Fibroblast of the aortic adventitia (primary cell): ENCODE measurements around the gene OSM. TPM values are rescaled to one million over a fixed set of nuclear protein-coding genes. Genes with fewer than 3 reads are reported as not detected.

Experiments
- DNase-seq: peaks from one replicate; pipeline ENCODE4 v3.0.0-alpha.2; 2010; ENCODE audit warnings: low read depth
- H3K4me3 ChIP-seq: 2 replicates; pipeline ENCODE4 v1.5.1; 2011; ENCODE audit warnings: low read depth, mild to moderate bottlenecking, control low read depth, low read length, moderate library complexity
- total RNA-seq: library from RNA; depleted of rRNA; stranded (reverse); fragments of >200 nt; gene quantifications from 2 replicates; pipeline ENCODE4 v1.2.3, GENCODE V29; 2012; ENCODE audit warnings: low replicate concordance
- TF ChIP-seq, protein P1 (sequence below): IDR thresholded peaks from 2 replicates; pipeline ENCODE4 v1.5.1; 2011; ENCODE audit warnings: mild to moderate bottlenecking, low read length, control low read depth, inconsistent platforms; ENCODE audit not compliant: insufficient read depth

OSM gene
- total RNA-seq, 1 donor = not detected

DNA sequence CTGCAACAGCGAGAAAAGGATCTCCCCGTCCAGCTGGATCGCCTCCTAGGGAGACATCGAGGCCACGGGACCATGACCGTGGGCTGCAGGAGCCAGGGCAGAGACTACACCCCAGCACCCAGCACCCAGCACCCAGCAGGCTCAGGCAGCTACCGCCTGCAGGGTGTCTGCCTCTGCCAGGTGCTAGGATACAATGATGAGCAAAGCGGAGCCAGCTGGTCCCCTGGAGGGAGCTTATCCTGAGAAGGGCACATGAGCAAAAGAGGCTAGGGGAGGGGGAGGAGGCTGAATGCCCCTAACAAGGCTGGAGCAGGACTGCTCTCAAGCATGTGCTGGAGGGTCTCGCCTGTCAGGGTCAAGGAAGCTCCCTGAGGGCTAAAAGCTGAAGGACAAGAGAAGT lies 27.4 kb upstream of the OSM start:
- no peak overlapping the region for H3K4me3 ChIP-seq
- TF ChIP-seq, protein P1, sequence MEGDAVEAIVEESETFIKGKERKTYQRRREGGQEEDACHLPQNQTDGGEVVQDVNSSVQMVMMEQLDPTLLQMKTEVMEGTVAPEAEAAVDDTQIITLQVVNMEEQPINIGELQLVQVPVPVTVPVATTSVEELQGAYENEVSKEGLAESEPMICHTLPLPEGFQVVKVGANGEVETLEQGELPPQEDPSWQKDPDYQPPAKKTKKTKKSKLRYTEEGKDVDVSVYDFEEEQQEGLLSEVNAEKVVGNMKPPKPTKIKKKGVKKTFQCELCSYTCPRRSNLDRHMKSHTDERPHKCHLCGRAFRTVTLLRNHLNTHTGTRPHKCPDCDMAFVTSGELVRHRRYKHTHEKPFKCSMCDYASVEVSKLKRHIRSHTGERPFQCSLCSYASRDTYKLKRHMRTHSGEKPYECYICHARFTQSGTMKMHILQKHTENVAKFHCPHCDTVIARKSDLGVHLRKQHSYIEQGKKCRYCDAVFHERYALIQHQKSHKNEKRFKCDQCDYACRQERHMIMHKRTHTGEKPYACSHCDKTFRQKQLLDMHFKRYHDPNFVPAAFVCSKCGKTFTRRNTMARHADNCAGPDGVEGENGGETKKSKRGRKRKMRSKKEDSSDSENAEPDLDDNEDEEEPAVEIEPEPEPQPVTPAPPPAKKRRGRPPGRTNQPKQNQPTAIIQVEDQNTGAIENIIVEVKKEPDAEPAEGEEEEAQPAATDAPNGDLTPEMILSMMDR = no peak
- DNase-seq = no peak

DNA sequence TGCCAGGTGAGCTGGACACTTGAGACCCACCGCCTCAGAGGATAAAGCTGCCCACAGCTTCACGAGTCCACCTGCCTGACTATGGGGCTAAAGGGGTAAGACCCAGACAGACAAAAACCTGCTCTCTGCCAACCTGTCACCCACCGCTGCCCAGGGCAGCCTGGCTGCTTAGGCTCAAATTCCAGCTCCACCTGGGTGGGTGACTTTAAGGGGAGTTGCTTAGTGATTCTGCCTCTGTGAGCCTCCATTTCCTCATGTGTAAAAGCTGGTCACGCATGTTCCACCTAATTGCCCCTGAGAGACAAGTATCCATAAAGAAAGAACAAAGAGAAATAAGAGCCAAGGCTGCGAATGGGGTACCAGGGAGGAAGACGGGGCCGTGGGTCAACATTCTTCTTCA lies 26.4 kb upstream of the OSM start:
- DNase-seq = no peak
- TF ChIP-seq, protein P1 = no peak
- H3K4me3 ChIP-seq = no peak overlapping the region

DNA sequence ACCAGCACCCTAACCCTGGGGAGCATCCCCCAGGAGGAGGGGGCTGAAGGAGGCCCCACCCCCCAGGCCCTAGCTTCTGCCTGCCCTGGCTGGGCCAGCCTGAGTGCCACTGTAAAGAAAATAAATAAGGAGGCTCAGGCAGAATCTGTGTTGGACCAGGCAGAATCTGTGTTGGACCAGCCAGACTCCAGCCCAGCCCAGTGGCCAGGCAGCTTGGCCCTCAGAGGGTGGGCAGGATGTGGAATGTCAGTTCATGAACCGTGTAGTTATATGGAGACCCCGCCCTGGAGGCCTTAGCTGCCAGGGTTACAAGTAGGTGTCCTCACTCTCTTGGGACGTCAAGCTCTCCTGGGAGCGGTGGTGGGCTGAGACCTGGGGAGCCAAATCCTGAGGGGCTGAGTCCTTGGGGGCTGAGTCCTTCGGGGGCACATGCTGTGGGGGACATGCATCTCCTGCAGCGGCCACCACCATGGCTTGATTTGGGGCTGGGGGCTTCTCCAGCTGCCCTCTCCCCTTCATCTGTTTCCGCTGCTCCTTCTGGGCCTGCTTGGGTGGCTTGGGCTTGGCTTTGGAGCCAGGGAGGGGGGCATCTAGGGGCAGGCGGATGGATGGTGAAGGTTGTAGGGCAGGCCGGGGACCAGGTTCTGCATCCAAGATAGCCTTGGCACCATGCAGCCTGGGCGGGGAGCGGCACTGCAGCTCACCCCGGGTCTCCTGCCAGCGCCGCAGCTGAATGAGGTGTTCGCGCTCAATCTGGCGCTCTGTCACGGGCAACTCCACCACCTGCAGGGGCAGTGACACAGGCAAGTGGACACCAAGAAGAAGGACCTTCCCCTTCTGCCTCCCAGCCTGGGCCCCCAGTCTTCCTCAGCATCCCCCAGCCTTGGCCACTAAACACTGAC lies 25.7 kb upstream of the OSM start:
- H3K4me3 ChIP-seq = no peak overlapping the region
- TF ChIP-seq, protein P1 = no peak
- no peak for DNase-seq

DNA sequence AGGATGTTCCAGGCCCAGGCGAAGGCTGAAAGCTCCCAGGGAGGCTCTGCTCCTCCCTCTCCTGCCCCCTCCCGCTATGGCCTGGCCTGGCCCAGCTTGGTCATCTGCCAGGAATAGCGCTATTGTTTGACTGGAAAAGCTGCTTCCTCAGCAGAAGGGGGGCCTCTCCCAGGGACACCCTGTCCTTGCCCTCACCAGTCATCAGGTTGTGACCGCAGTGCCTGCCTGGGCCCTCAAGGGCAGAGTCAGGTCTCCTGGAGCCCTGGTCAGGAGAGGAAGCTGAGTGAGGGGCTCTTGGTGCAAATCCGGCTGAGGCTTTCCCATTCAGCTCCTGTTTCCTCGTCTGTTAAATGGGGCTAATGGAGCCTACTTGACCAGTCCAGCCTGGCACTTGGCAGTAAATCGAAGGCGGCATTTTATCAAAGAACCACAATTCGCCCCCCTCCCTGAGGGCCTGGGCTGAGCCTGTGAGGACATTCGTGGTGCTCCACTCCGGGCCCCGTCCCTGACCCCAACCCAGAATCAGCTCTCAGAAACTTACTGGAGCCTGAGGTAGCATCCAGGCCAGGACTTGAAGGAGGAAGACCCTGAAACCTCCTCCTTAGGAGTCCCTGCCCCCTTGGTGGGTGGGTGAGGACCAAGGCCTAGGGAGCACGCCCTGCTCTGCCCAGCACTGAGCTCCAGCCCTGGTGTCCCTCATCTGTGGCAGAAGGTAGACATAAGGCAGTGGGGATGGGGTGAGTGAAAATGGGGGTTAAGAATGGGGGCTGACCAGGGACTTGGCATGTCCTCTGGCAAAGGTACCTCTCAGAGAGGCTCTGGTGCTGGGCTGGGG lies 24.6 kb upstream of the OSM start:
- DNase-seq = peak; percentile 71
- H3K4me3 ChIP-seq = no peak overlapping the region
- TF ChIP-seq, protein P1 = no peak

DNA sequence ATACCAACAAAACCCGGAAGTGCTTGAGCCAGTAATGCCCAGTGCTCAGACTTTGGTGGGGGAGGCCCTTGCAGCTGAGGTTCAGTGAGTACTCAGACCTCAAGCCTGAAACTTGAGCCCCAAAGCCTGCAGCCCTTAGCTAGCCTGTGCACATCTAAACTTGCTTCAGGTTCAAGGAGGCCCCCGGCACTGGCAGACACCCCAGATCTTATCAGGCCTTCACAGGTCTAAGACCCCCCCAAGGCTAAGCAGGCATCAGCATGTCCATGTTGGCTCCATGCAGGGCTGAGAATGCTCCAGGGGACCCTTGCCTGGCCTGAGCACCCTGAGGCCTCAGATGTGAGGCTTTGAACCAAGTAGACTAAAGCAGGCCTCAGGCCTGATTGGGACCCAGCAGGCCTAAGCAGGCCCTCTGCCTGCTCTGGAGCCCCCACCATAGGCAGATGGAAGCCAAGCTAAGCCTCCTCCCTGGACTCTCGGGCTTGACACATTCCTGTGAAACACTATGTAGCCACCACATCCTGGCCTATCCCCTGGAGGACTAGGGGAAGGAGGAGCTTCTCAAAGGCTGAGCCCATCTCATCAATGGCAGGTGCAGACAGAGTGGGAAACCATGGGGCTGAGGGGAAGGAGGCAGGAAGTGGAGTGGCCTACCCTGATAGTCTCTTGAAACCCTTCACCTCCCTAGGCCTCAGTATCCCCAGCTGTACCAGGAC lies 23.8 kb upstream of the OSM start:
- DNase-seq = peak; percentile 60
- TF ChIP-seq, protein P1 = no peak
- no peak overlapping the region for H3K4me3 ChIP-seq

DNA sequence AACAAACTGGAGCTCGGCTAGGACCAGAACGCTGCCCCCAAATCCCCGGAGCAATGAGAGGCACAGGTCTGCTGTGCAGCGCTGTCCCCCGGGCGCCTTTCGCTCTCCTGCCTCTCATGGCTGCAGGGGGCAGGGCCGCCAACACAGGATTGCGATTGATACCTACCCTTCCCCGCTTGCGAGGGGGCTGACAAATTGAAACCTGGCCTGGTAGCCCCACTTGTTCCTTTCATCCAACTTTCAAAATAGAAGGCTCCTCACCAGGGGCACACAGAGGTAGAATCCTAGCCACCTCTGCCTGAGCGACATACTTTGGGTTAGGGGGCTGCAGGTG lies 23.3 kb upstream of the OSM start:
- peak overlapping the region; percentile 90 for H3K4me3 ChIP-seq
- DNase-seq = no peak
- TF ChIP-seq, protein P1 = peak; percentile 1
